Astrocyte of the spinal cord (primary cell): ENCODE data around the gene LYPD6B.

Source experiments
- DNase-seq: peaks from one replicate; pipeline ENCODE4 v3.0.0; 2011; ENCODE audit warnings: low read depth, low spot score
- H3K4me3 ChIP-seq: 2 replicates; pipeline ENCODE4 v1.5.1; 2011; ENCODE audit warnings: low read depth, mild to moderate bottlenecking, low read length, moderate library complexity
- in situ Hi-C: cut with HindIII; loops from 2 replicates; pipeline ENCODE4 v1.10.0; 2017; ENCODE audit warnings: low sequenced_read_pairs
- TF ChIP-seq, protein P1 (sequence below): IDR thresholded peaks from 2 replicates; pipeline ENCODE4 v1.5.1; 2012; ENCODE audit warnings: low read depth, mild to moderate bottlenecking, low read length, inconsistent platforms

Gene LYPD6B

DNA sequence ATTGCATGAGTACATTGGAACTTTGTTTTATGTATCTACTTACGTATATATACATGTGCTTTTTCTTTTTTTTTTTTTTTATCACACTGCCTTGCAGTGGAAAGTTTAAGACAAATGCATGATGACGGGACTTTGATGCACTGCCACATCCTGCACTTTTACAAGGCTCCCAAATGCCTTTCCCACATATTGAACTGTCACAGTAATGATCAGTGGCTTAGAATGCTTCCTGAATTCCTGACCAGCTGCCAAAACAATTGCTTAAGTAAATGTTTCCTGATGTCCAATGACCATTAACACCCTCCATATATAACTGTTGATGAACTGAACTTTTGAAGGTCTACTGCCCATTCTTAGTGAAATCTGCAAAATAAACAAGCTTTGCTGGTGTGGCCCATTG lies 60.2 kb downstream of the LYPD6B start:
- in situ Hi-C loops, result no loop called here
- H3K4me3 ChIP-seq, result no peak overlapping the region
- TF ChIP-seq, protein P1, sequence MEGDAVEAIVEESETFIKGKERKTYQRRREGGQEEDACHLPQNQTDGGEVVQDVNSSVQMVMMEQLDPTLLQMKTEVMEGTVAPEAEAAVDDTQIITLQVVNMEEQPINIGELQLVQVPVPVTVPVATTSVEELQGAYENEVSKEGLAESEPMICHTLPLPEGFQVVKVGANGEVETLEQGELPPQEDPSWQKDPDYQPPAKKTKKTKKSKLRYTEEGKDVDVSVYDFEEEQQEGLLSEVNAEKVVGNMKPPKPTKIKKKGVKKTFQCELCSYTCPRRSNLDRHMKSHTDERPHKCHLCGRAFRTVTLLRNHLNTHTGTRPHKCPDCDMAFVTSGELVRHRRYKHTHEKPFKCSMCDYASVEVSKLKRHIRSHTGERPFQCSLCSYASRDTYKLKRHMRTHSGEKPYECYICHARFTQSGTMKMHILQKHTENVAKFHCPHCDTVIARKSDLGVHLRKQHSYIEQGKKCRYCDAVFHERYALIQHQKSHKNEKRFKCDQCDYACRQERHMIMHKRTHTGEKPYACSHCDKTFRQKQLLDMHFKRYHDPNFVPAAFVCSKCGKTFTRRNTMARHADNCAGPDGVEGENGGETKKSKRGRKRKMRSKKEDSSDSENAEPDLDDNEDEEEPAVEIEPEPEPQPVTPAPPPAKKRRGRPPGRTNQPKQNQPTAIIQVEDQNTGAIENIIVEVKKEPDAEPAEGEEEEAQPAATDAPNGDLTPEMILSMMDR, result no peak
- peak; percentile 32 for DNase-seq

DNA sequence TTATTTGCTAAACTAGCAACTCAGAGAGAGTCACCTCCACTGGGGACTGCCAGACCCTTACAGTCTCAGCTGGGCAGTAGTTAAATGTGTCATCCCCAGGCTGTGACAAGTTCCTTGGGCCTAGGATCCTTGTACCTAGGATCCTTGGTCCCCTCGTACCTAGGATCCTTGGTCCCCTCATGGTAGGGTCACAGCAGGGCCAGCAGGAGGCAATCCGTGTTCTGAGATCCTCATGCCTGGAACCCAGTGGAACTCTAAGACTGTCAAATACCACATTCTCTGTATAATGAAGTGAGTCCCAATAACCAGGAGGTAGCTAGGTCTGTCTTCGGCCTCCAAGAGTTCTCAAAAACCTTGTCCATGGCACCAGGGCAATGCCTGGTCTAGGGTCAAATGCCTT lies 60.8 kb downstream of the LYPD6B start:
- in situ Hi-C loops, result no loop called here
- TF ChIP-seq, protein P1, result no peak
- no peak overlapping the region for H3K4me3 ChIP-seq
- no peak for DNase-seq

DNA sequence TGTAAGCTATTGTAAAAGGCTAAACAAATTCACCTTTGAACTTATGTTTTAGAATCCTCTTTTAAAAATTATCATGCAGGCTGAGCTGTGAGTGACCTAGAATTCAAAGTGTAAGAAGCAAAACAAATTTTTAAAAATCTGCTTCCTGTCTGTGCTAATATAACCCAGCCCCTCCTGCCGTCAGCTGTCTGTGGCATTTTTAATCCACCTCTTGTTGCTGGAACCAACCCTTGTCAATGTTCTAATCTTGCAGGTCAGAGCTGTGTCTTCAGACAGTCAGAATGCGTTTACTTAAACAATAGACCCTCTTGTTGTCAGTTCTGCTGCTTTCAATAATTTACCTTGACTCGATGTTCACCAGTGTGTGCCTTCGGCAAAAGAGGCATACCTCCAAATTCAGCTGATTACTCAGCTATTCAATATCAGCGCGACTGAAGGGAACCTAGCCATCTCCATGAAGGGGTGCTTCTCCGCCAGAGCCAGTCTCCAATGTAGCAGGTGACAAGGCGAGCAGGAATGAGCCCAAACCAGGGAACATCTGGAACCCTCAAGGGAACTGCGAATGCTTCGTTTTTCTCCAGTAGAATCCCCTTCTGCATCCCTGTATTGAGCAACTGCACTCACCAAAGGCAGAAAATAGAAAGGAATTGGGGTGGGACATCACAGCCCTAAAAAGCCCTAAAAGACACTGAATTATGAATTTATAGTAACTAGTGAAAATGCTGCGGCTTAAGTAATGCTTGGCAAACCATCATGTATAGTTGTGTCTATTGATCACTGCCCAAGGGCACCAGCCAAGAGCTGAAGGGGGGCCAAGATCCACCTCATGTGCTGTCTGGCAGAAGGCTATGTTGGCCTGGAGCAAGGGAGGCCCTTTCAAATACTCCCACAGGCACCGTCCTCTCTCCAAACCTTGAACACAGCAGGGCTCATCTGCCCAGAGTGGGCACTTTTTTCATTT lies 62.5 kb downstream of the LYPD6B start:
- no peak overlapping the region for H3K4me3 ChIP-seq
- DNase-seq, result no peak
- TF ChIP-seq, protein P1, result no peak
- in situ Hi-C loops, result no loop called here

DNA sequence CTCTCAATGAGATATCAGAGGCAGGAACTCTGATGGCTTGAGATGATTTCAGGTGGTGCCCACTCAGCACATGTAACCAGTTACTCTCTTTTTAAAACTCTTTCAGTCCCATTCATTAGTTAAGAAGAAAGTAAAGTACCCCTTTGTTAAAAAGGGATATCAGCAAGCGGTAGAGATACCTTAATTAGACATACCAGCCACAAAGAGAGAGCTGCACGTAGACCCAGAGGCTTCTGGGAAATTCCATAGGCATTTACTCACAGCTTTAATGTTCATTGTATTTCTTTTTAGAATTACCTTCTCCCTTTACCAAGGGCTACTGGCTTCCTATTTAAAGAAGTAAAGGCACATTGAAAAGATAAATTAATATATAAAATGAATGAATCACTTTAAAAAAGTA lies 63.3 kb downstream of the LYPD6B start:
- in situ Hi-C loops, result no loop called here

DNA sequence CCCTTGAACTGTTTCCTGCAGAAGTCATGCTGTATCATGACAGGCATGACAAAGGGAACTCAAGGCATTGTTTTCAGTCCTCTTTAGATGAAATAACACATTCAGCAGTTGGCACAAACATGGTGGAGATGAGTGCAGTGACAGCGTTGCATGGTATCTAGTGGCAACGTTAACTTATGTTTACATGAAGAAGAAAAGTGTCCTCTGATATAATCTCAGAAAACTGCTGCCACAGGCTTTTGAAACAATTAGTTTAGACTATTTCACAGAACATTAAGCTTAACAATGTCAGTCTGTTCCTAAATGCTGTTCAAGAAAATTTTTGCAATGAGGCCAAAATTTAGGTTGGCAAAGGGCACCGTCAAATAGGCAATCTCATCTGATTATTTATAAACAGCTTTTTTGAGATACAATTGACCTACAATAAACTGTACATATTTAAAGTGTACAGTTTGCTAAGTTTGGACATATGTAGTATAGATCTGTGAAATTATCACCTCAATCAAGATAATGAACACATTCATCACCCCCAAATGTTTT lies 64.7 kb downstream of the LYPD6B start:
- TF ChIP-seq, protein P1, result no peak
- in situ Hi-C loops, result no loop called here
- no peak overlapping the region for H3K4me3 ChIP-seq
- DNase-seq, result no peak

More for the DNA sequence above, 63.3 kb downstream of the LYPD6B start:
- H3K4me3 ChIP-seq, result no peak overlapping the region
- no peak for DNase-seq
- TF ChIP-seq, protein P1, result no peak

DNA sequence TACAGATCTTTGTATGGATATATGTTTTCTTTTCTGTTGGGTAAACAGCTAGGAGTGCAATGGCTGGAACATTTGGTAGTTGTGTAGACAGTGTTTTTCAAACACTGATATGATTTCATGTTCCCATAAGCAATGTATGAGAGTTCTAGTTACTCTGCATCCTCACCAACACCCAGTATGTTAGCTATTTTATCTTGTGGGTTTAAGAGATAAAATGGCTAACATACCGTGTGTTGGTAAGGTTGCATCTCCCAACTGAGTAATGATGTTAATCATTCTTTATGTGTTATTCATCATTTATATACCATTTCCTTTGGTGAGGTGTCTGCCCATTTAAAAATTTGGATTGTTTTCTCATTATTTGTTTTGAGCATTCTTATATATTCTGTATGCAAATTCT lies 65.7 kb downstream of the LYPD6B start:
- DNase-seq, result no peak
- TF ChIP-seq, protein P1, result no peak
- no peak overlapping the region for H3K4me3 ChIP-seq
- in situ Hi-C loops, result no loop called here
